Measurements from ENCODE around the gene BCAS3.
"Not testable (repeated sequence)": the region's sequence is repeated elsewhere in the genome, so short reads cannot be mapped to it uniquely, and the experiment has no call there.

The BCAS3 gene

DNA sequence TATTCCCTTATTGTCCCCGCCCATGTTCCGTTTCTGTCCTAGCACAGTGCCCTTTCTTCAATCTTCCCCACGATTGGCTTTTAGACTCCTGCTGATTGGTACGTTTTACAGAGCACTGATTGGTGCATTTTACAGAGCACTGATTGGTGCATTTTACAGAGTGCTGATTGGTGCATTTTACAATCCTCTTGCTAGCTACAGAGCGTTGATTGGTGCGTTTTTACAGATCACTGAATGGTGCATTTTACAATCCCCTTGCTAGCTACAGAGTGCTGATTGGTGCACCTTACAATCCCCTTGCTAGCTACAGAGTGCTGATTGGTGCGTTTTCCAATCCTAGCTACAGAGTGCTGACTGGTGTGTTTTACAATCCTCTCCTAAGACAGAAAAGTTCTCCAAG, 3.0 kb upstream of the BCAS3 start:
- not testable (repeated sequence) for H3K27me3 ChIP-seq (ENCODE audit: control insufficient read depth in 1 of 2, insufficient read depth in 2 of 2, low read length in 2 of 2); H3K27ac ChIP-seq (ENCODE audit: low read length); H3K4me3 ChIP-seq (ENCODE audit: low read length in 2 of 2); H3K9ac ChIP-seq (ENCODE audit: low read length in 2 of 2); H3K36me3 ChIP-seq (ENCODE audit: control insufficient read depth in 2 of 2, insufficient read depth in 2 of 2, low read length in 2 of 2); H3K4me1 ChIP-seq (ENCODE audit: control insufficient read depth, insufficient read depth, low read length); H3K9me3 ChIP-seq (ENCODE audit: control insufficient read depth in 2 of 2, low read length in 2 of 2)

DNA sequence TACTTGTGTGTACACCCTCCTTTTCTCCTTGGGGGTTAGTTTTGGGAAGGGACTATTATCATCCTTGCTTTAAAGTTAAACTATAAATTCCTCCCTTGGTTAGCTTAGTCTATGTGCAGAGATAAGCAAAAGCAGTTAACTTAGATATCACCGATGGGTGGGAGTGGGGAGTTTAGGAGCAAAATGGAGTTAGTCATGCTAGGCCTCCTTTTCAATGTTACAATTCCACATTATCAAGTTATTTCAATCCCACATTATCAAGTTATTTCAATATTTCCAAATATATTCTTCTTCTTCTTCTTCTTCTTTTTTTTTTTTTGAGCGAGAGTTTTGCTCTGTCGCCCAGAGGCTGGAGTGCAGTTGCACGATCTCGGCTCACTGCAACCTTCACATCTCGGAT, 1.7 kb upstream of the BCAS3 start:
- Histone ChIP-seq H3K27ac (ENCODE audit: low read length) (no peak overlapping the region), H3K27me3 (ENCODE audit: control insufficient read depth in 1 of 2, insufficient read depth in 2 of 2, low read length in 2 of 2) (no peaks in the 10 kb centered on the region), H3K9me3 (ENCODE audit: control insufficient read depth in 2 of 2, low read length in 2 of 2) (no peaks in the 10 kb centered on the region), H3K36me3 (ENCODE audit: control insufficient read depth in 2 of 2, insufficient read depth in 2 of 2, low read length in 2 of 2) (no peaks in the 10 kb centered on the region), H3K4me3 (ENCODE audit: low read length in 2 of 2) (no peak overlapping the region), H3K4me1 (ENCODE audit: control insufficient read depth, insufficient read depth, low read length) (peaks cover 7% of the 10 kb centered on the region), H3K9ac (ENCODE audit: low read length in 2 of 2) (no peak overlapping the region)

DNA sequence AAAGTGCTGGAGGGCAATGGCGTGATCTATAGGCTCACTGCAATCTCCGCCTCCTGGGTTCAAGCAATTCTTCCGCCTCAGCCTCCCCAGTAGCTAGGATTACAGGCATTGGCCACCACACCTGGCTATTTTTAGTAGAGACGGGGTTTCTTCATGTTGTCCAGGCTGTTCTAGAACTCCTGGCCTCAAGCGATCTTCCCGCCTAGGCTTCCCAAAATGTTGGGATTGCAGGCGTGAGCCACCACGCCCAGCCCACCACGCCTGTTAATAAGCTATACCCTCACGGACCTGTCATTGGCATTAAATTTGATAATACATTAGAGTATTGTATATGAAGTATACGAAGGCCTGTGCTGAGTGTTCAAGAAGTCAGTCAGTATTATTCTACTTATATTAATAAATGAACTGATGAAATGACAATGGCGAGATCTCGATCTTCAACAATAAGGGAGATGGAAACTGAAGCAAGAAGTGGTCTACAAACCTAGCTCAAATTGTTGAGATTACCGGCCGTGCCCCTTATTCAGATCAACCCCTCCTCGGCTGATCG, 818 bp upstream of the BCAS3 start:
- H3K36me3 ChIP-seq (ENCODE audit: control insufficient read depth in 2 of 2, insufficient read depth in 2 of 2, low read length in 2 of 2) = no peaks in the 10 kb centered on the region
- peak overlapping the region; percentile 75 for H3K27ac ChIP-seq (ENCODE audit: low read length)
- peak overlapping the region; percentile 84 to 90 for H3K4me3 ChIP-seq (ENCODE audit: low read length in 2 of 2)
- peaks cover 7% of the 10 kb centered on the region for H3K4me1 ChIP-seq (ENCODE audit: control insufficient read depth, insufficient read depth, low read length)
- H3K27me3 ChIP-seq (ENCODE audit: control insufficient read depth in 1 of 2, insufficient read depth in 2 of 2, low read length in 2 of 2) = no peaks in the 10 kb centered on the region
- peak overlapping the region; percentile 41 to 87 for H3K9ac ChIP-seq (ENCODE audit: low read length in 2 of 2)
- H3K9me3 ChIP-seq (ENCODE audit: control insufficient read depth in 2 of 2, low read length in 2 of 2) = no peaks in the 10 kb centered on the region

DNA sequence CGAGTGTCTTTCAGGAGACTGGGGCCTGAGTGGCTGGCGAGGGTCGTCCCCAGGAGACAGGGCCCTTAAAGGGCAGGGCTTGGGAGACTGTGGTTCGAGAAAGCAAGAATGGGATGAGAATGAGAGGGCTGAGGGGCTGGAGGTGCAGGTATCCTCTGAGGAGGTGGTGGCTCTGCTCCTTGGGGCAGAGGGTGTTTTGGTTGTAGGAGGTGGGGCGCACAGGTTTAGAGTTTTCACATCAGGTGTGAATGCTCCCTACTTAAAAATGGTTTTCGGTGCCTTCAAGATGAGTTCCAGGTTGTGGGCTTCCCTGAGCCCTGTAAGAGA, 430 bp downstream of the BCAS3 start:
- Histone ChIP-seq H3K4me1 (ENCODE audit: control insufficient read depth, insufficient read depth, low read length) (peaks cover 7% of the 10 kb centered on the region), H3K27ac (ENCODE audit: low read length) (peak overlapping the region; percentile 75), H3K9me3 (ENCODE audit: control insufficient read depth in 2 of 2, low read length in 2 of 2) (no peaks in the 10 kb centered on the region), H3K9ac (ENCODE audit: low read length in 2 of 2) (peak overlapping the region; percentile 81 to 87), H3K4me3 (ENCODE audit: low read length in 2 of 2) (peak overlapping the region; percentile 84 to 90), H3K27me3 (ENCODE audit: control insufficient read depth in 1 of 2, insufficient read depth in 2 of 2, low read length in 2 of 2) (no peaks in the 10 kb centered on the region), H3K36me3 (ENCODE audit: control insufficient read depth in 2 of 2, insufficient read depth in 2 of 2, low read length in 2 of 2) (peaks cover 2 to 5% of the 10 kb centered on the region in 2 donors)

DNA sequence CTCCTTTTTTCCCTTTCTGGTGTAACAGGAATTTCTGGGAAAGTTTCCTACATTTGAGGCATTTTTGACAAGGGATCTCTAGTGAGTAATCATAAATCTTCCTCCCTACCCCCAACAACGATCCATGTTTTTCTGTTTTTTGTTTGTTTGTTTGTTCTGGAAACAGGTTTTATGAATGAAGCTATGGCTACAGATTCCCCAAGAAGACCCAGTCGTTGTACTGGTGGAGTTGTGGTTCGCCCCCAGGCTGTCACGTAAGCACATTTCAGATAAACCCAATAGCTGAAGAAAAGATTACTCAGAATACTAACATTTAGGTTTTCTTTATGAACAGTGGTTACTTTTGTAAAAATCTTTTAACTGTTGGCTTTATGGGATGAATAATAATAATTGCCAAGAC, 1.6 kb downstream of the BCAS3 start:
- no peak overlapping the region for H3K9ac ChIP-seq (ENCODE audit: low read length in 2 of 2)
- no peaks in the 10 kb centered on the region for H3K27me3 ChIP-seq (ENCODE audit: control insufficient read depth in 1 of 2, insufficient read depth in 2 of 2, low read length in 2 of 2)
- no peak overlapping the region for H3K27ac ChIP-seq (ENCODE audit: low read length)
- H3K36me3 ChIP-seq (ENCODE audit: control insufficient read depth in 2 of 2, insufficient read depth in 2 of 2, low read length in 2 of 2) = peaks cover 7 to 10% of the 10 kb centered on the region in 2 donors
- peaks cover 7% of the 10 kb centered on the region for H3K4me1 ChIP-seq (ENCODE audit: control insufficient read depth, insufficient read depth, low read length)
- H3K9me3 ChIP-seq (ENCODE audit: control insufficient read depth in 2 of 2, low read length in 2 of 2) = no peaks in the 10 kb centered on the region
- no peak overlapping the region for H3K4me3 ChIP-seq (ENCODE audit: low read length in 2 of 2)

- no peaks in the 10 kb centered on the region for H3K27me3 ChIP-seq (ENCODE audit: control insufficient read depth in 1 of 2, insufficient read depth in 2 of 2, low read length in 2 of 2)
- H3K36me3 ChIP-seq (ENCODE audit: control insufficient read depth in 2 of 2, insufficient read depth in 2 of 2, low read length in 2 of 2) = peaks cover 7 to 16% of the 10 kb centered on the region in 2 donors
- H3K27ac ChIP-seq (ENCODE audit: low read length) = no peak overlapping the region
- no peak overlapping the region for H3K4me3 ChIP-seq (ENCODE audit: low read length in 2 of 2)
- no peak overlapping the region for H3K9ac ChIP-seq (ENCODE audit: low read length in 2 of 2)
- H3K4me1 ChIP-seq (ENCODE audit: control insufficient read depth, insufficient read depth, low read length) = peaks cover 7% of the 10 kb centered on the region
- no peaks in the 10 kb centered on the region for H3K9me3 ChIP-seq (ENCODE audit: control insufficient read depth in 2 of 2, low read length in 2 of 2)
Measured at GRCh38 chr17:60680754-60681153, 3.1 kb downstream of the BCAS3 start.

GRCh38 chr17:60685437-60685836, 7.8 kb downstream of the BCAS3 start:
- peaks cover 11 to 22% of the 10 kb centered on the region in 2 donors for H3K36me3 ChIP-seq (ENCODE audit: control insufficient read depth in 2 of 2, insufficient read depth in 2 of 2, low read length in 2 of 2)
- H3K27me3 ChIP-seq (ENCODE audit: control insufficient read depth in 1 of 2, insufficient read depth in 2 of 2, low read length in 2 of 2) = no peaks in the 10 kb centered on the region
- H3K27ac ChIP-seq (ENCODE audit: low read length) = no peak overlapping the region
- no peaks in the 10 kb centered on the region for H3K9me3 ChIP-seq (ENCODE audit: control insufficient read depth in 2 of 2, low read length in 2 of 2)
- H3K4me3 ChIP-seq (ENCODE audit: low read length in 2 of 2) = no peak overlapping the region
- H3K4me1 ChIP-seq (ENCODE audit: control insufficient read depth, insufficient read depth, low read length) = no peaks in the 10 kb centered on the region
- H3K9ac ChIP-seq (ENCODE audit: low read length in 2 of 2) = no peak overlapping the region

DNA sequence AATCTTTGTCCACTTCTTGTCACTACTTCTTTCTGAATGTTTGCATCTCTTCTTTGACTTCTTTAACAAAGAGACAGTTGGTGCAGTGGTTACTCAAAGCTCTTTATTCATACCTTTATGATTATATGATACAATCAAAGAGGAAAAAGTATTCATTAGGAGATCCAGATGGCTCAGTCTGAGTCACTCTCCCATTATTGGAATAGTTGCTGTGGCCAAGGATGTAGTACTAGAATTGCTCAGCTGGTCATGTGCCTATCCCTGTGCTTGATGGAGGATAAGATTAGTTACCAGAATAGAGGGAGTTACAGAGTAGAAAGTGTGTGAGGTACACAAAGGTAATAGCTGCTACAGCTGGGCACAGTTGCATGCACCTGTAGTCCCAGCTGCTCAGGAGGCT, 18.3 kb downstream of the BCAS3 start:
- no peaks in the 10 kb centered on the region for H3K9me3 ChIP-seq (ENCODE audit: control insufficient read depth in 2 of 2, low read length in 2 of 2)
- H3K9ac ChIP-seq (ENCODE audit: low read length in 2 of 2) = no peak overlapping the region
- no peaks in the 10 kb centered on the region for H3K4me1 ChIP-seq (ENCODE audit: control insufficient read depth, insufficient read depth, low read length)
- no peak overlapping the region for H3K27ac ChIP-seq (ENCODE audit: low read length)
- peaks cover 6 to 9% of the 10 kb centered on the region in 2 donors for H3K36me3 ChIP-seq (ENCODE audit: control insufficient read depth in 2 of 2, insufficient read depth in 2 of 2, low read length in 2 of 2)
- no peak overlapping the region for H3K4me3 ChIP-seq (ENCODE audit: low read length in 2 of 2)
- no peaks in the 10 kb centered on the region for H3K27me3 ChIP-seq (ENCODE audit: control insufficient read depth in 1 of 2, insufficient read depth in 2 of 2, low read length in 2 of 2)

GRCh38 chr17:60699090-60699489, 21.4 kb downstream of the BCAS3 start:
- no peaks in the 10 kb centered on the region for H3K9me3 ChIP-seq (ENCODE audit: control insufficient read depth in 2 of 2, low read length in 2 of 2)
- no peaks in the 10 kb centered on the region for H3K27me3 ChIP-seq (ENCODE audit: control insufficient read depth in 1 of 2, insufficient read depth in 2 of 2, low read length in 2 of 2)
- no peak overlapping the region for H3K27ac ChIP-seq (ENCODE audit: low read length)
- H3K36me3 ChIP-seq (ENCODE audit: control insufficient read depth in 2 of 2, insufficient read depth in 2 of 2, low read length in 2 of 2) = peaks cover 3 to 6% of the 10 kb centered on the region in 2 donors
- H3K4me1 ChIP-seq (ENCODE audit: control insufficient read depth, insufficient read depth, low read length) = no peaks in the 10 kb centered on the region
- H3K4me3 ChIP-seq (ENCODE audit: low read length in 2 of 2) = no peak overlapping the region
- H3K9ac ChIP-seq (ENCODE audit: low read length in 2 of 2) = no peak overlapping the region

DNA sequence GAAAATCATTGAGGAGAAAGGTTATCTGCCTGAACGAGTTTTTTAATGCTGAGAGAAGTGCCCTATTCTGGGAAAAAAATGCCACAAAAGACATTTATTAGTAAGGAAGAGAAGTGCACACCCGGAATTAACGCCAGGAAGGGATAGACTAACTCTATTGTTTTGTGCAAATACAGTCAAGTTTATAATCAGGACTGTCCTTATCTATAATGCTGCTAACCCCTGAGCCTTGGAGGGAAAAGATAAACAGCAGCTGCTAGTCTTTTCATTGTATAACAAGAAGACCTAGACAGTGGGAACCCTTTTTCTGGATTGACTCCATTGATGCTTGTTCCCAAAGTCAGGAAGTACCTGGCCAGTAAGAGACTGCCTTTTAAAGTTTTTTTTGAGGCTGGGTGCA, 26.5 kb downstream of the BCAS3 start:
- H3K4me1 ChIP-seq (ENCODE audit: control insufficient read depth, insufficient read depth, low read length) = no peaks in the 10 kb centered on the region
- H3K4me3 ChIP-seq (ENCODE audit: low read length in 2 of 2) = no peak overlapping the region
- H3K36me3 ChIP-seq (ENCODE audit: control insufficient read depth in 2 of 2, insufficient read depth in 2 of 2, low read length in 2 of 2) = peaks cover 2 to 3% of the 10 kb centered on the region in 2 donors
- no peaks in the 10 kb centered on the region for H3K27me3 ChIP-seq (ENCODE audit: control insufficient read depth in 1 of 2, insufficient read depth in 2 of 2, low read length in 2 of 2)
- H3K9ac ChIP-seq (ENCODE audit: low read length in 2 of 2) = no peak overlapping the region
- H3K9me3 ChIP-seq (ENCODE audit: control insufficient read depth in 2 of 2, low read length in 2 of 2) = no peaks in the 10 kb centered on the region
- no peak overlapping the region for H3K27ac ChIP-seq (ENCODE audit: low read length)

DNA sequence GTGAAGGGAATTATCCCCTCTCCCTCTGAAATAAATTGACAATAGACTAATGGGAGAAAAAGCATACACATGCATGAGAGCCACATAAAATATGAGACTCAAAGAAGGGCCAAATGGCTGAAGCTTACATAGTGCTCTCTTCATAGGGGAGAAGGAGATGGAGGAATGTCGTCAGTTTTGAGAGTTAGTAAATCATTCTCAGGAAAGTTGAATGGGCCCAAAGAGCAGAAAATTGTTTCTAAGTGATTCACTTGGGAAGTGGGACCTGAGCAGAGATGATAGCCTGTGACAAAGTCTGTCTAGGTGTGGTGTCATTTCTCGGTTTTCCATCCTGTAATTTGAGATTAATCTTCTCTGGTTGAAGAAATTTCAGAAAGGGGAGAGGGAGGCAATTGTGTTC, 35.0 kb downstream of the BCAS3 start:
- H3K9ac ChIP-seq (ENCODE audit: low read length in 2 of 2) = no peak overlapping the region
- no peak overlapping the region for H3K4me3 ChIP-seq (ENCODE audit: low read length in 2 of 2)
- H3K27ac ChIP-seq (ENCODE audit: low read length) = no peak overlapping the region
- peaks cover 3 to 9% of the 10 kb centered on the region in 2 donors for H3K36me3 ChIP-seq (ENCODE audit: control insufficient read depth in 2 of 2, insufficient read depth in 2 of 2, low read length in 2 of 2)
- no peaks in the 10 kb centered on the region for H3K4me1 ChIP-seq (ENCODE audit: control insufficient read depth, insufficient read depth, low read length)
- no peaks in the 10 kb centered on the region for H3K27me3 ChIP-seq (ENCODE audit: control insufficient read depth in 1 of 2, insufficient read depth in 2 of 2, low read length in 2 of 2)
- no peaks in the 10 kb centered on the region for H3K9me3 ChIP-seq (ENCODE audit: control insufficient read depth in 2 of 2, low read length in 2 of 2)
